Measurements from ENCODE around the gene CORO1C. TPM values are rescaled to one million over a fixed set of nuclear protein-coding genes. Genes with fewer than 3 reads are reported as not detected.
A peak's percentile ranks its signal among the peaks of the same experiment; 100 is the strongest.
"Not testable (repeated sequence)": the region's sequence is repeated elsewhere in the genome, so short reads cannot be mapped to it uniquely, and the experiment has no call there.

The CORO1C gene
- total RNA-seq, 4 donors from 2014 or later: 221 to 441 (median 315) TPM

DNA sequence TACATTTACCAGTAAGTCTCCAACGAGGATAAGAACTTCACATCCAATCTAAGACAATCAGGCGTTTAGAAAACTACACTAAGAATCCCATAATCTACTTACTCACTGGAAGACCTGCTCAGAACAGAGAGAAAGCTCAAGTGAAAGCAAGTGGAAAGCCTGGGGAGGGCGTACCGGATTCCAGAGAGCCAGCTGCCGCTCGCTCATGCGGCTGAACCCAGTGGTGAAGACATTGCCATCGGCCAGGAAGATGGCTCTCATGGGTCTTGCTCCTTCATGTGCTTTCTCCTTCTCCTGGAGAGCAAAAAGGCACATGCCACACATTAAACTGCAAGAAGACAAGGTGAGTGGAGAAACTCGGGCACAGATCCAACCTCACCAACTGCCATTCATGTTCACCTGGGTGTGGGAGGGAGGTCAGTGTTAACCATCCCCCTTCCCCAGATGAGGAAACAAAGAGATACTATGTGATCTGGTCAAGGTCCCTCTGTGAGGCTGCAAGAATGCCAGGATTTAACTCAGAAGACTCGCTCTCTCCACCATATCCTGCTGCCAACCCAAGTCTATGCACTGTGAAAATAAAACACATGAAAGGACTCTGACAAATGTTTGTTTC is 74.1 kb downstream of the CORO1C start:
- H3K9me3 ChIP-seq: no peaks in the 10 kb centered on the region
- H3K27ac ChIP-seq (replicated peaks in 1 of 4): peak overlapping the region in 3 of 4 donors; percentile 7 to 90 (median 83)
- TF ChIP-seq EP300 (IDR thresholded peaks at IDR 0.05) (no peak), POLR2AphosphoS5 (IDR thresholded peaks at IDR 0.05) (no peak), POLR2A (IDR thresholded peaks at IDR 0.05; ENCODE audit: low read depth) (no peak)
- no peak for DNase-seq (ENCODE audit: extremely low spot score)
- H3K4me3 ChIP-seq: no peak overlapping the region
- intact Hi-C loops (cut with DNase I): no loop called here
- no peaks in the 10 kb centered on the region for H3K27me3 ChIP-seq
- 82% methylated on average over 10 of the region's 10 CpGs for WGBS
- peaks cover 20 to 52% (median 35%) of the 10 kb centered on the region in 4 donors for H3K4me1 ChIP-seq
- peaks cover 28 to 85% (median 69%) of the 10 kb centered on the region in 4 donors for H3K36me3 ChIP-seq

GRCh38 chr12:108656247-108656646 is 75.1 kb downstream of the CORO1C start:
- 82% methylated on average over 5 of the region's 24 CpGs for WGBS
- H3K9me3 ChIP-seq; intact Hi-C loops (cut with DNase I); H3K4me3 ChIP-seq; H3K27me3 ChIP-seq; DNase-seq (ENCODE audit: extremely low spot score): not testable (repeated sequence)
- H3K27ac ChIP-seq (replicated peaks in 1 of 4): peak overlapping the region in 1 of 4 donors; percentile 51
- H3K4me1 ChIP-seq: peaks cover 20 to 45% (median 35%) of the 10 kb centered on the region in 4 donors
- peaks cover 38 to 86% (median 72%) of the 10 kb centered on the region in 4 donors for H3K36me3 ChIP-seq

DNA sequence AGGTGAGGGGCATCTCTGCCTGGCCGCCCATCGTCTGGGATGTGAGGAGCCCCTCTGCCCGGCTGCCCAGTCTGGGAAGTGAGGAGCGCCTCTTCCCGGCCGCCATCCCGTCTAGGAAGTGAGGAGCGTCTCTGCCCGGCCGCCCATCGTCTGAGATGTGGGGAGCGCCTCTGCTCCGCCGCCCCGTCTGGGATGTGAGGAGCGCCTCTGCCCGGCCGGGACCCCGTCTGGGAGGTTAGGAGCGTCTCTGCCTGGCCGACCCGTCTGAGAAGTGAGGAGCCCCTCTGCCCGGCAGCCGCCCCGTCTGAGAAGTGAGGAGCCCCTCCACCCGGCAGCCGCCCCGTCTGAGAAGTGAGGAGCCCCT is 75.5 kb downstream of the CORO1C start:
- DNase-seq (ENCODE audit: extremely low spot score); intact Hi-C loops (cut with DNase I); H3K4me3 ChIP-seq; H3K27me3 ChIP-seq; H3K27ac ChIP-seq (replicated peaks in 1 of 4); H3K9me3 ChIP-seq: not testable (repeated sequence)
- 87% methylated on average over 17 of the region's 28 CpGs for WGBS
- Histone ChIP-seq H3K36me3 (peaks cover 43 to 91% (median 74%) of the 10 kb centered on the region in 4 donors), H3K4me1 (peaks cover 20 to 42% (median 33%) of the 10 kb centered on the region in 4 donors)

- H3K27me3 ChIP-seq; intact Hi-C loops (cut with DNase I); H3K4me3 ChIP-seq; DNase-seq (ENCODE audit: extremely low spot score); H3K9me3 ChIP-seq: not testable (repeated sequence)
- peaks cover 23 to 40% (median 33%) of the 10 kb centered on the region in 4 donors for H3K4me1 ChIP-seq
- H3K27ac ChIP-seq (replicated peaks in 1 of 4): peak overlapping the region in 1 of 4 donors; percentile 14
- WGBS: 82% methylated on average over 9 of the region's 9 CpGs
- peaks cover 44 to 95% (median 77%) of the 10 kb centered on the region in 4 donors for H3K36me3 ChIP-seq
These were observed 76.7 kb downstream of the CORO1C start for GRCh38 chr12:108654622-108655021.

GRCh38 chr12:108653922-108654321 is 77.4 kb downstream of the CORO1C start:
- Histone ChIP-seq H3K9me3 (no peaks in the 10 kb centered on the region), H3K36me3 (peaks cover 46 to 95% (median 77%) of the 10 kb centered on the region in 4 donors), H3K4me3 (no peak overlapping the region), H3K27me3 (no peaks in the 10 kb centered on the region), H3K27ac (replicated peaks in 1 of 4) (peak overlapping the region in 1 of 4 donors; percentile 31), H3K4me1 (peaks cover 24 to 44% (median 39%) of the 10 kb centered on the region in 4 donors)
- intact Hi-C loops (cut with DNase I): no loop called here
- no peak for TF ChIP-seq POLR2A (IDR thresholded peaks at IDR 0.05; ENCODE audit: low read depth)
- no peak for TF ChIP-seq EP300 (IDR thresholded peaks at IDR 0.05)
- TF ChIP-seq, protein P1, sequence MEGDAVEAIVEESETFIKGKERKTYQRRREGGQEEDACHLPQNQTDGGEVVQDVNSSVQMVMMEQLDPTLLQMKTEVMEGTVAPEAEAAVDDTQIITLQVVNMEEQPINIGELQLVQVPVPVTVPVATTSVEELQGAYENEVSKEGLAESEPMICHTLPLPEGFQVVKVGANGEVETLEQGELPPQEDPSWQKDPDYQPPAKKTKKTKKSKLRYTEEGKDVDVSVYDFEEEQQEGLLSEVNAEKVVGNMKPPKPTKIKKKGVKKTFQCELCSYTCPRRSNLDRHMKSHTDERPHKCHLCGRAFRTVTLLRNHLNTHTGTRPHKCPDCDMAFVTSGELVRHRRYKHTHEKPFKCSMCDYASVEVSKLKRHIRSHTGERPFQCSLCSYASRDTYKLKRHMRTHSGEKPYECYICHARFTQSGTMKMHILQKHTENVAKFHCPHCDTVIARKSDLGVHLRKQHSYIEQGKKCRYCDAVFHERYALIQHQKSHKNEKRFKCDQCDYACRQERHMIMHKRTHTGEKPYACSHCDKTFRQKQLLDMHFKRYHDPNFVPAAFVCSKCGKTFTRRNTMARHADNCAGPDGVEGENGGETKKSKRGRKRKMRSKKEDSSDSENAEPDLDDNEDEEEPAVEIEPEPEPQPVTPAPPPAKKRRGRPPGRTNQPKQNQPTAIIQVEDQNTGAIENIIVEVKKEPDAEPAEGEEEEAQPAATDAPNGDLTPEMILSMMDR (IDR thresholded peaks at IDR 0.05): no peak
- no peak for TF ChIP-seq POLR2AphosphoS5 (IDR thresholded peaks at IDR 0.05)
- WGBS: 73% methylated on average over 3 of the region's 3 CpGs
- DNase-seq (ENCODE audit: extremely low spot score): no peak

GRCh38 chr12:108653082-108653516 is 78.2 kb downstream of the CORO1C start:
- H3K4me3 ChIP-seq: no peak overlapping the region
- H3K4me1 ChIP-seq: peaks cover 21 to 44% (median 39%) of the 10 kb centered on the region in 4 donors
- H3K36me3 ChIP-seq: peaks cover 47 to 95% (median 78%) of the 10 kb centered on the region in 4 donors
- no peak overlapping the region for H3K27ac ChIP-seq (replicated peaks in 1 of 4)
- H3K27me3 ChIP-seq: no peaks in the 10 kb centered on the region
- DNase-seq (ENCODE audit: extremely low spot score): no peak
- no peaks in the 10 kb centered on the region for H3K9me3 ChIP-seq
- no peak for TF ChIP-seq POLR2AphosphoS5 (IDR thresholded peaks at IDR 0.05)
- TF ChIP-seq, protein P1 (IDR thresholded peaks at IDR 0.05): no peak
- no peak for TF ChIP-seq EP300 (IDR thresholded peaks at IDR 0.05)
- TF ChIP-seq POLR2A (IDR thresholded peaks at IDR 0.05; ENCODE audit: low read depth): no peak
- intact Hi-C loops (cut with DNase I): no loop called here
